Activated T-helper 1 cell treated with anti-CD3 and anti-CD28 coated beads, Interleukin-2, amount 50 U/mL, for 16 hours (primary cell): ENCODE results near the gene XYLB.
"Not testable (repeated sequence)": the region's sequence is repeated elsewhere in the genome, so short reads cannot be mapped to it uniquely, and the experiment has no call there.

Experiments
- DNase-seq, 2 donors: peaks; one replicate each; pipeline ENCODE4 v3.0.0-alpha.2; 2020; ENCODE audit warnings: low read depth in 1 of 2, low spot score in 1 of 2

The XYLB gene

DNA sequence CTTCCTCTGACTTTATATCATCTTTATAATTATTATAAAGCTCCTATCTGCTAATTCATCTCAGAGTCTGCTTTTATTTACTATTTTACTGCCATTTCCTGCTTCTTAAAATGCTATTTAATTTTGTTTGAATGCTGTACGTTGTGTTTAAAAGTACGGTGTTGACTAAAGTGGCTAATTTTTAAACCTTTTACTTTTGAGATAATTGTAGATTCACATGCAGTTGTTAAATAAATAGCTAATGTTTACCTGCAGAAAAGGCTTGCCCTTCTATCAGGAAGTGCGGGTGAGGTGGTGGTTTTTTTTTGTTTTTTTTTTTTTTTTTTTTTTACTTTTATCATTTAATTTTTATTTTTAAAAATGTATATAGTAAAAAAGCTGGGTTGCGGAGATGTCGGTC lies 41.3 kb downstream of the XYLB start:
- DNase-seq: no peak

DNA sequence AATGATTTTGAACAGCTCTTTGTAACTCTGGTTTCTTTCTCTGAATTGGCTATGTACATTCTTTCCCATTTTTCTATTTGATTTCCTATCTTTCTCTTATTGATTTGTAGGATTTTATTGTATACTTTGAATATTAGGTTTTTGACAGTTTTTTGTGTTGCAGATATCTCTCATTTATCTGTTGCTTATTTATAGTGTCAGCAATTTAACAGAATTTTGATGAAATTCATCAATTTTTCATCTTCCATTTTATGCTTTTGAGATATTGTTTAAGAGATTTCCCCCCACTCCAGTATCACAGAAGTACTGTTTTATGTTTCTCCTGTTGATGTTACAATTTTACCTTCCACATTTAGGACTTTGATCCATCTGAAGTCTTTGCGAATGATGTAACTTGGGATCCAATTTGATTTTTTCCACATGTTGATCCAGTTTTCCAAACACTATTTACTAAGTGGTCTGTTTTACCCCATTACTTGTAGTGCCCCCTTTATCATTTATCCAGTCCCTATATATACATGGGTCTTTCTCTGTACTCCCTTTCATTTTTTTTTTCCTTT lies 46.1 kb downstream of the XYLB start:
- no peak for DNase-seq

DNA sequence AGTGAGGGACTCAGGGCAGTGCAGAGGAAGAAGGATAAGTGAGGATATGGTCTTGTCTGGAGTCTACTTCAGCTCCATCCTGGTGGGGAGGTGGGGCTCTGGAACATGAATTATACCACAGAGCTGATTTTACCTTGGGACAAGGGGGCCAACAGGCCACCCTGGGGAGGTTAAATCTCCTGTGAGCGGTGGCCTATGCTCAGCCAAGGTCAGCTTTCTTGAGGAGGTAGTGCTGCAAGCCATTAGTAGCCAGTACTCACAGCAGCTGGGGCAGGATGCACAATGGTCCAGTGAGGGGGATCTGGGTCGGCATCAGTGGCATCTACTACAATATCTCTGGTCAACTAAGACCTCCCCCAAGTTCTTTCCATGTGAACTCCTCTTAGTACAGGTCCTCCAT lies 49.7 kb downstream of the XYLB start:
- no peak for DNase-seq

DNA sequence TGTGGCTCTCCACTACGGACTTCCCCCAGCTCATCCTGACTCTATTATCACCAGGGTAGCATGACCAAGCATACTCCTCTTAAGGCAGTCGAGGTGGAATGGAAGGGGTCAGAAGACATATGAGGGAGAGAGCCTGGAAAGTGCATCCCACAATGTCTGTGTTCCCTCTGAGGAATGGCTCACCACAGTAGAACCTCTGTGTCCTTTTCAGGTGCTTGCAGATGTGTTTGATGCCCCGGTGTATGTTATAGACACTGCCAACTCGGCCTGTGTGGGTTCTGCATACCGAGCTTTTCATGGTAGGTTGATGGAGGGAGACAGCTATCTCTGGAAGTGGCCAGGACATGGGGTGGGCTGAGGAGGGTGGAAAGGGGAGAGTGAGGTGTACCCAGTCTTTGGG lies 50.3 kb downstream of the XYLB start:
- no peak for DNase-seq

DNA sequence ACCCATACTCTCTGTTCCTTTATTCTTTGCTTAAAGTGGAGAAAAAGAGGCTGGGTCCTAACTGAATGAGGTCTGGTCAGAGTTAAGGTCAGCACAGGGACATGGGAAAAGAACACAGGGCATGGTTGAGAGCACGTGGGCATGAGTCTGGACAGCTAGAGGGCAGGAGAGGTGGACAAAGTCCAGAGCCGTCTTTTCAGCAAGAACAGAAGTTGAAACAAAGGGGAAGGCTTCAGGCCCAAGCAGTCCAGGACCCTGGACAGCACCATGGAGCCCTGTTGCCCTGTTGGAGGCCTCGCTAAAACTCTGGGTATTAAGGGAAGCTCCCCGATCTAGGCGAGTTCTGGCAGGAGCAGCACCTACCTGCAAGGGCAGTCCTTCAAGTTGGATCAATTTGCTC lies 50.7 kb downstream of the XYLB start:
- no peak for DNase-seq

DNA sequence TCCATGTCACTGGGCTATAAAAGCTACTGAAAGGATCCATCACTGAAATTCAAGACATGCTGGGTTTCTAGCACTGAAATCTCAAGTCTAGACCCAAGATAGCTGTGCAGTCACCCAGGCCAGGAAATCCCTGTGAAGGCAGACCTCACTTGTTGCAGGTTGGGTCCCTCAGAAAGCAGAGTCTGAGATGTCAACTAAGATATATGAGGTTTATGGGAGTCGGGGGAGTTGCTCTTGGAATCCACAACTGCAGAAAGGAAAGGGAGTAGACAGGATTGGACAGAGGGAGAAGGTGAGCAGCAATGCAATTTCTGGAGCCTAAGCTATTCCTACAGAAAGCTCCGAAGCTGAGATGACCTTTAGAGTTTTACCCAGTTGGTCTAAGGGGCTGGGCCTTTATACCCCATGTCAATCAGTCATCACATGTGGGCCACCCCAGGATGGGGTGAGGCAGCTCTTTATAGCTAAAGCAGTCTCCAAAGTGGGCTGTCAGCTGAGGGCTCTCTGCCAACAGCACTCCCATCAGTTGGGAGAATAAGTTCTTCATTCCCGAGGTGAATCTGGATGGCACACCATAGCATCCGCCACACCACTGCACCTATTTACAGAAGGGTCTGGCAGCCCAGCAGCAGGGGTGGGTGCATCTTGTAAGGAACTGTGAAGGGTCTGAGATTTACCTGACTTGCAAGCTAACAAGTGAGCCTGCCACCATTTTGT lies 54.8 kb downstream of the XYLB start:
- DNase-seq: no peak

DNA sequence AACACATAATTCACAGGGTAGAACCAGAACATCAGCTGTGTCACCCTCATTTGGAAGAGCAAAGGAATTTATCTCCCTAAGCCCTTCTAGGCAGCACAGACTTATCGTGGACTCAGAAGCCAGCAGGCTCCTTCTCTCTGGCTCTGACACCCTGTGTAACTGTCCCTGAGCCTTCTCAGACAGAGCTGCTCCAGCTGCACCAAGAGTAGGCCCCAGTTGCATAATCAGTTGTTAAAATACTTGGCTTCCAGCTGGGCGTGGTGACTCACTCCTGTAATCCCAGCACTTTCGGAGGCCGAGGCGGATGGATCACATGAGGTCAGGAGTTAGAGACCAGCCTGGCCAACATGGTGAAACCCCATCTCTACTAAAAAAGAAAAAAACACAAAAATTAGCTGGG lies 57.7 kb downstream of the XYLB start:
- DNase-seq: no peak

DNA sequence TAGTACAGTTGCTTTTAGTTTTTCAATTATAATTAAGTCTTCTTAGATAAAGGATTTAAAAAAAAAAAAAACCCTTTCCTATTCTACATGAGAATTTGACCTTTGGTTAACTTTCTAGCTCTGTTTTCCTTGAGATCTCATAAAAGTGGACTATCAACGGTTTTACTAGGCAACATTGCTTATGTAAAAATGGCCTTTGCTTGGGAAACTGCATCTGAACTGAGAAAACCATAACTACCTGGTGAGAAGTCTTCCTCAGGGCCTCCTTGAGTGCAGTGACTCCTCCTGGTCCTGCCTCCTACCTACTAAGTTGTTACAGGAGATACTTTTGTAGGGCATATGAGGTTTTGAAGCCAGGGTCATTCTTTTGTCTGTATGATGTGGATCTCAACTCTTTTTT lies 65.0 kb downstream of the XYLB start:
- DNase-seq: no peak

DNA sequence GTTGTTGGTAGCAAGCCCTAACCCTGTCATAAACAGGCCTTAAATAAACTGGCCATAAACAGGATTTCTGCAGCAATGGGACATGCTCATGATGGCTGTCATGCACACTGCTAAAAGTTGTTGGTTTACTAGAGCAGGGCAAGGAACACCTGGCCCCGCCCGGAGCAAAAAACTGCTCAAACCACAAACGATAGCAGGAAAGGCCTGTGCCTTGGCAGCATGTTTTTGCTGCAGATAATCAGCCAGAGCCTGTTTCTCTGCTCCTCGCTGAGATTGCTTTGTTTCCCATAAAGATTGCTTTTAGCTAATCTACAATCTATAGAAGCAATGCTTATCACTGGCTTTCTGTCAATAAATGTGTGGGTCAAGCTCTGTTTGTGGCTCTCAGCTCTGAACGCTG lies 74.2 kb downstream of the XYLB start:
- not testable (repeated sequence) for DNase-seq

DNA sequence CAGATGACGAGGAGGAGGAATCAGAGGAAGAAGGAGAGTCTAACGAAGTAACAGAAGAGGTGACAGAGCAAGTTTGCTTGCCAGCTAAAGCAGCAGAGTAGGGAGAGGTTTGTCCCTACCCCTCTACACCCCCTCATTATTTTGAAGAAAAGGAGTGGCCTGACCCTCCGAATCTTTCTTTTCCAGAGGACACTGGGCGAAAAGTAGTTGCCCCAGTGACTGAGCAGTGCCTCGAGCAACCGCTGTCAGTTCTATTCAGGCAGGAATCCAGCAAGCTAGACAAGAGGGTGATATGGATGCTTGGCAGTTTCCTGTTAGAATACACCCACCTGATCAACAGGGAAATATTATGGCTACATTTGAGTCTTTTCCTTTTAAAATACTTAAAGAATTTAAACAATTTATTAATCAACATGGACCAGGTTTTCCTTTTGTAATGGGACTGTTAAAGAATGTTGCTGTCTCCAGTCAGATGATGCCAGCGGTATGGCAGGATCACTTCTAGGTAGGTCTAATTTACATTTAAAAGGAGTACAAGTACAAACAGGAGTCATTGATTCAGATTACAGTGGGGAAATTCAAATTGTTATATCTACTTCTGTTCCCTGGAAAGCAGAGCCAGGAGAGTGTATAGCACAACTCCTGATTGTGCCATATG lies 75.2 kb downstream of the XYLB start:
- no peak for DNase-seq

DNA sequence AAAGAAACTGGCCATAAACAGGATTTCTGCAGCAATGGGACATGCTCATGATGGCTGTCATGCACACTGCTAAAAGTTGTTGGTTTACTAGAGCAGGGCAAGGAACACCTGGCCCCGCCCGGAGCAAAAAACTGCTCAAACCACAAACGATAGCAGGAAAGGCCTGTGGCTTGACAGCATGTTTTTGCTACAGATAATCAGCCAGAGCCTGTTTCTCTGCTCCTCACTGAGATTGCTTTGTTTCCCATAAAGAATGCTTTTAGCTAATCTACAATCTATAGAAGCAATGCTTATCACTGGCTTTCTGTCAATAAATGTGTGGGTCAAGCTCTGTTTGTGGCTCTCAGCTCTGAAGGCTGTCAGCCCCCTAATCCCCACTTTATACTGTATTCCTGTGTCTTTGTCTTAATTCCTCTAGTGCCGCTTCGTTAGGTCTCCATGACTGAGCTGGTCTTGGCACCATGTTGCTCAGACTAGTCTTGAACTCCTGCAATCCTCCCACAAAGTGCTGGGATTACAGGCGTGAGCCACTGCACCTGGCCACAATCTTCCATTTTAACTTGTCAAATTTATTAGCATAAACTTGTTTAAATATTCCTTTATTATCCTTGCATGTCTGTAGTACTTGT lies 80.3 kb downstream of the XYLB start:
- not testable (repeated sequence) for DNase-seq

DNA sequence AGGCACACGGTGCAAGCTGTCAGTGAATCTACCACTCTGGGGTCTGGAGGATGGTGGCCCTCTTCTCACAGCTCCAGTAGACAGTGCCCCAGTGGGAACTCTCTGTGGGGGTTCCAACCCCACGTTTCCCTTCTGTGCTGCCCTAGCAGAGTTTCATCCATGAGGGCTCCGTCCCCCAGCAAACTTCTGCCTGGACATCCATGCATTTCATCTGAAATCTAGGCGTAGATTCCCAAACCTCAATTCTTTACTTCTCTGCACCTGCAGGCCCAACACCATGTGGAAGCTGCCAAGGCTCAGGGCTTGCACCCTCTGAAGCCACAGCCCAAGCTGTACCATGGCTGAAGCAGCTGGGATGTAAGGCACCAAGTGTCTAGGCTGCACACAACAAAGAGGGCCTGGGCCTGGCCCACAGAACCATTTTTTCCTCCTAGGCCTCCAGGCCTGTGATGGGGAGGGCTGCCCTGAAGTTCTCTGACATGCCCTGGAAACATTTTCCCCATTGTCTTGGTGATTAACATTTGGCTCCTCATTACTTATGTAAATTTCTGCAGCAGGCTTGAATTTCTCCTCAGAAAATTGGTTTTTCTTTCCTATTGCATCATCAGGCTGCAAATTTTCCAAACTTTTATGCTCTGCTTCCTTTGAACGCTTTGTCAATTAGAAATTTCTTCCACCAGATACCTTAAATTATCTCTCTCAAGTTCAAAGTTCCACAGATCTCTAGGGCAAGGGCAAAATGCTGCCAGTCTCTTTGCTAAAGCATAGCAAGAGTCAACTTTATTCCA lies 86.5 kb downstream of the XYLB start:
- DNase-seq: not testable (repeated sequence)

DNA sequence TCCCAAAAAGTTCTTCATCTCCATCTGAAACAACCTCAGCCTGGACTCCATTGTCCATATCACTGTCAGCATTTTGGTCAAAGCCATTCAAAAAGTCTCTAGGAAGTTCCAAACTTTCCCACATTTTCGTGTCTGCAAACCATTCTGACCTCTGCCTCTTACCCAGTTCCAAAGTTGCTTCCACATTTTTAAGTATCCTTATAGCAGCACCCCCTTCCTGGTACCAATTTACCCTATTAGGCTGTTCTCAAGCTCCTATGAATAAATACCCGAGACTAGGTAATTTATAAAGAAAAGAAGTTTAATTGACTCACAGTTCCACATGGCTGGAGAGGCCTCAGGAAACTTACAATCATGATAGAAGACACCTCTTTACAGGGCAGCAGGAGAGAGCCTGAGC lies 87.1 kb downstream of the XYLB start:
- DNase-seq: not testable (repeated sequence)

DNA sequence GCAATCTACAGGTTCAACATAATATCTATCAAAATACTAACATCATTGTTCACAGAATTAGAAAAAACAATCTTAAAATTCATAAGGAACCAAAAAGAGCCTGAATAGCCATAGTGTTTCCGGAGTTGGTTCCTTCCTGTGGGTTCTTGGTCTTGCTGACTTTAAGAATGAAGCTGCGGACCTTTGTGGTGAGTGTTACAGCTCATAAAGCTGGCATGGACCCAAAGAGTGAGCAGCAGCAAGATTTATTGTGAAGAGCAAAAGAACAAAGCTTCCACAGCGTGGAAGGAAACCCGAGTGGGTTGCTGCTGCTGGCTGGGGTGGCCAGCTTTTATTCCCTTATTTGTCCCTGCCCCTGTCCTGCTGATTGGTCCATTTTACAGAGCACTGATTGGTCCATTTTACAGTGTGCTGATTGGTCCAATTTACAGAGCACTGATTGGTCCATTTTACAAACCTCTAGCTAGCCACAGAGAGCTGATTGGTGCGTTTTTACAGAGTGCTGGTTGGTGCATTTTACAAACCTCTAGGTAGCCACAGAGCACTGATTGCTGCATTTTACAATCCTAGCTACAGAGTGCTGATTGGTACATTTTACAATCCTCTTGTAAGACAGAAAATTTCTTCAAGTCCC lies 92.0 kb downstream of the XYLB start:
- not testable (repeated sequence) for DNase-seq

DNA sequence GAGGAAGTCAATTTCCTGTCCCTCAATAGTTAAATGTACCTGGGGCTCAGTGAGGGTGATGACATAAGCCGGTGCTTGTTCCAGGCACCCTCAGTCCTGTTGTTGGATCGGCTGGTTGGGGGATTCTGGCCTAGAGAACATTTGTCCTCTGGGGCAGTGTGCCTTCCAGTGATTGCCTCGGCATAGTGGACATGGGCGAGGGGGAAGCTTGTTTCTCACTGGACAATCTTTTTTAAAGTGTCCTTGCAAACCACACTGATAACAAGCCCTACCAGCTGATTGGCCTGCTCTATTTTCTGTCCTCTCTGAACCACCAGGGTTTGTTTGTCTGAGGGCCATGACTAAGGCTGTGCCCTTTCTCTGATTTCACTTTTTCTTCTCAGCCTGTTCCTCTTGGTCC lies 96.6 kb downstream of the XYLB start:
- DNase-seq: not testable (repeated sequence)

DNA sequence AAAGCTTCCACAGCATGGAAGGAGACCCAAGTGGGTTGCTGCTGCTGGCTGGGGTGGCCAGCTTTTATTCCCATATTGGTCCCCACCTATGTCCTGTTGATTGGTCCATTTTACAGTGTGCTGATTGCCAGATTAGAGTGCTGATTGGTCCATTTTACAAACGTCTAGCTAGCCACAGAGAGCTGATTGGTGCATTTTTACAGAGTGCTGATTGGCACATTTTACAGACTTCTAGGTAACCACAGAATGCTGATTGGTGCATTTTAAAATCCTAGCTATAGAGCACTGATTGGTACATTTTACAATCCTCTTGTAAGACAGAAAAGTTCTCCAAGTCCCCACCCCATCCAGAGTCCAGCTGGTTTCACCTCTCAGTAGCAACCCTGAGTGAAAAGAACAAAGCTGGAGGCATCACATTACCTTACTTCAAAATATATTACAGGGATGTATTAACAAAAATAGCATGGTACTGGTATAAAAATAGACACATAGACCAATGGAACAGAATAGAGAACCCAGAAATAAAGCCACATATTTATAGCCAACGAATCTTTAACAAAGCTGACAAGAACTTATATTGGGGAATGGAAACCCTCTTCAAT lies 99.6 kb downstream of the XYLB start:
- DNase-seq: no peak

DNA sequence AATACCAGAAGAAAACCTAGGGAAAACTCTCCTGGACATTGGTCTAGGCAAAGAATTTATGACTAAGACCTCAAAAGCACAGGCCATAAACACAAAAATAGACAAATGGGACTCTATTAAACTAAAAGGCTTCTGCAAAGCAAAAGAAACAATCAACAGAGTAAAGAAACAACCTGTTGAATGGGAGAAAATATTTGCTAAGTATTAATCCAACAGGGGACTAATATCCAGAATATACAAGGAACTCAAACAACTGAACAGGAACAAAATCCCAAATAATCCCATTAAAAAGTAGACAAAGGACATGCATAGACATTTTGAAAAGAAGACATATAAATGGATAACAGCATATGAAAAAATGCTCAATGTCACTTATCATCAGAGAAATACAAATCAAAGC lies 100.2 kb downstream of the XYLB start:
- DNase-seq: no peak

DNA sequence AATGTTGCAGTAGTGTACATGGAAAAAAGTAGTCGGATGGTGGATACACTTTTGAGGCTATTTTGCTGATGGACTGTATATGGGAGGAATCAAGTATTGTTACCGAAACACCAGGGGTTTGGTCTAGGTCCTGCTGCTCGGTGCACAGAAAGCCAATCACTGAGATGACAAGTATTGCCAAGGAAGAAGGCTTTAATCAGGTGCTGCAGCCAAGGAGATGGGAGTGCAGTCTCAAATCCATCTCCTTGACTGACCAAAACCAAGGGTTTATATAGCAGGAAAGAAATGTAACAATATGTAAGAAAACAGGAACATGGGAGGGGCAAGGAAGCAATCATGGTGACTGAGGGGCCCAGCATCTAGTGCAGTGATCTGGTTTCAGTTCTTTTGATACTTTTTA lies 104.3 kb downstream of the XYLB start:
- no peak for DNase-seq

DNA sequence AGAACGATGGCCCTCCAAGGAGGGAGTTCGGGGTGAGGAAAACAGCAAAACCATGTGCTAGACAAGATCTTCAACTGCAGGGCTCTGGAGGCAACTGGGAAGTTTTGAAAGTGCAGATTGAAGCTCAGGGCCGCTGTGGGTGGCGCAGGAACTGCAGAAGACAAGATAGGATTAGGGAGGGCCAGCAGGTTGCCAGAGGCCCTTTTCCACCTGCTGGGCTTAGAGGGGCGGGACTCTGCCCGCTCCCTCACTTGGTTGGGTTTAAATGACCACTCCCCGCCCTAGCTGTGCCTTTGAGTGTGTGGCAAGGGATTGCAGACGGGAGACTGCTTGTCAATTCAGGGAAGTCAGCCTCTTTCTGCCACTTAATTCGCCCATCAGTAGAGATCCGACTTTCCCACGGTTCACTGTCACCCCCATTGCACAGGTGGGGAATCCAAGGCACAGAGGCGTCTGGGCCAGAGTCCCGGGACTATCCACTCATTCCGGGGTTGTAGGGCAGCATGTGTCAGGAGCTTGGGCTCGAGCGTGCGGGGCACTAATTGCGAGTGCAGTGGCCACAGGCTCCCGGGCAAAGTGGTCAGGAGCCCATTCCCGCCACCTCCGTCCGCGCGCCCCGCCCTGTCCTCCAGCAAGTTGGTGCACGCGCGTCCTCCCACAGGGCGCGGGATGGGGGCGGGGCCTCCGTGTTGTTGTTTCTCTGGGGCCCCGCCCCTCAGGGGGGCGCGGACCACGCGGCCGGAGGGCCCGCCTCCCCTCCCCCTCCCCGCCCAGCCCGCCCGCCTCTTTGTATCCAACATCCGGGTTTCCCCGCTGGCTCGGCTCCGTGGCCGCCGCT lies 106.7 kb downstream of the XYLB start, which contains the start of gene ACVR2B:
ACVR2B (plus strand) TSS at position 816 of the 838 bp plus-strand sequence. CDS start 433 bp downstream, outside the sequence.
- DNase-seq: peak; percentile 25 to 54

DNA sequence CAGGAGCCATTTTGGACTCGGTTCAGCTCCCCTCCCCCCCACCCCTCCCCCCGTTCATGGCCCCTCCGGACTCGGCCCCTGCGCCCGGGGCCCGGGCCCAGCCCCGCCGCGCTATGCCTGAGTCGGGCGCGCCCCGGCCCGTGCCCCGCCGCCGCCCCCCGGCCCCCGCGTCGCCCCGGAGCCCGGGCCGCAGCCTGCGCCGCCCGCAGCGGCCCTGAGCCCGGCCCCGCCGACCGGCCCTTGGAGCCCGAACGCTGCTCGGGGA lies 107.3 kb downstream of the XYLB start:
- DNase-seq: no peak
